ENCODE measurements around the gene ABHD17C.

- TF ChIP-seq, protein P1, sequence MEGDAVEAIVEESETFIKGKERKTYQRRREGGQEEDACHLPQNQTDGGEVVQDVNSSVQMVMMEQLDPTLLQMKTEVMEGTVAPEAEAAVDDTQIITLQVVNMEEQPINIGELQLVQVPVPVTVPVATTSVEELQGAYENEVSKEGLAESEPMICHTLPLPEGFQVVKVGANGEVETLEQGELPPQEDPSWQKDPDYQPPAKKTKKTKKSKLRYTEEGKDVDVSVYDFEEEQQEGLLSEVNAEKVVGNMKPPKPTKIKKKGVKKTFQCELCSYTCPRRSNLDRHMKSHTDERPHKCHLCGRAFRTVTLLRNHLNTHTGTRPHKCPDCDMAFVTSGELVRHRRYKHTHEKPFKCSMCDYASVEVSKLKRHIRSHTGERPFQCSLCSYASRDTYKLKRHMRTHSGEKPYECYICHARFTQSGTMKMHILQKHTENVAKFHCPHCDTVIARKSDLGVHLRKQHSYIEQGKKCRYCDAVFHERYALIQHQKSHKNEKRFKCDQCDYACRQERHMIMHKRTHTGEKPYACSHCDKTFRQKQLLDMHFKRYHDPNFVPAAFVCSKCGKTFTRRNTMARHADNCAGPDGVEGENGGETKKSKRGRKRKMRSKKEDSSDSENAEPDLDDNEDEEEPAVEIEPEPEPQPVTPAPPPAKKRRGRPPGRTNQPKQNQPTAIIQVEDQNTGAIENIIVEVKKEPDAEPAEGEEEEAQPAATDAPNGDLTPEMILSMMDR (IDR thresholded peaks at IDR 0.05): no peak
- TF ChIP-seq POLR2A (IDR thresholded peaks at IDR 0.05): no peak
Observed at GRCh38 chr15:80689294-80689693, 5.8 kb upstream of the ABHD17C start.

All from adrenal gland (tissue), 5 donors.